ENCODE results near the gene DUSP15. TPM values are rescaled to one million over a fixed set of nuclear protein-coding genes. Genes with fewer than 3 reads are reported as not detected.

Gene DUSP15
- total RNA-seq, 1 experiment from 2014 or later = not detected

DNA sequence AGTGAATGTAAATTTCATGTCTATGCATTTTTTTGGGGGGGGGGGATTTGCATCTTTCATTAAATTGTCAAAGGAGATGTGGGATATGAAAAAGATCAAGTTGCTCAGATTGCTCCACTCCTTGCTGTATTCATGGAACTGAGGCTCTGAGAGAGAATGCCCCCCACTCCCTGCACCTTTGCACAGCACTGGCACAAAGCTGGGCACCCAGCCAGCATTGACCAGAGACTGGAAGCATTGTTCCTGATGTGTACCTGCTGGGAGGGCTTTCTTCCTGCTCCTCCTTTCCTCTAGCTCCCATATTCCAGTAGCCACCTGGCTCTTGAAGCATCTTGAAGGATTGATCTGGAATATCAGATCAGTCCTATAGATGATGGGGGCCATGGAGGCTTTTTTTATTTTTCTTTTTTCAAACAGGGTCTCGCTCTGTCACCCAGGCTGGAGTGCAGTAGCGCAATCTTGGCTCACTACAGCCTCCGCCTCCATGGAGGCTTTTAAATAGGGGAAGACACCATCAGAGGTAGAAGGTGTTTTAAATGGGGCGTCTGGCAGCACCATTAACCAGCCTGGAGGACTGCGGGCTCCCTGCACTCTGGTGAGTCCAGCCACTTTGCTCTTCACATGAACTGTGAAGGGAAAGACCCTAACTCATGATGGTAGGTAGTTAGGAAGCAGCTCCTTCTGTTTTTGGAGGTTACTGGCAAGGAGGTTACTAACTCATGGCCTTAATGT is 10.9 kb downstream of the DUSP15 start:
- BruUV-seq (replicated peaks) = no TSS peak
- POLR2A ChIA-PET = interaction anchor here (1.3 kb wide), 1 partner anchor 12 kb away, joined by 5 read pairs; no protein-coding TSS in a partner anchor
- Histone ChIP-seq H2AFZ (ENCODE audit: low read depth, low read length, poor library complexity, severe bottlenecking) (no peak overlapping the region), H3K36me3 (ENCODE audit: control insufficient read depth in 1 of 2, insufficient read depth in 2 of 2, low read length in 2 of 2) (no peaks in the 10 kb centered on the region), H3K9ac (ENCODE audit: low read length) (no peak overlapping the region), H3K9me2 (ENCODE audit: insufficient read depth) (no peaks in the 10 kb centered on the region), H4K20me1 (ENCODE audit: insufficient read depth) (no peaks in the 10 kb centered on the region), H3K9me3 (ENCODE audit: control insufficient read depth in 1 of 2, insufficient read depth in 1 of 2, low read depth in 1 of 2, low read length in 2 of 2) (no peaks in the 10 kb centered on the region), H3K4me3 (replicated peaks in 1 of 2; ENCODE audit: low read depth in 1 of 2, low read length in 2 of 2) (no peak overlapping the region), H3K4me1 (ENCODE audit: control insufficient read depth in 1 of 2, insufficient read depth in 2 of 2, low read length in 2 of 2) (peaks cover 15 to 20% of the 10 kb centered on the region in 2 experiments; a peak in 3 of 4 replicates), H3K27me3 (ENCODE audit: insufficient read depth, low read length) (no peaks in the 10 kb centered on the region; the same call in 1 of the 2 replicates), H3K4me2 (ENCODE audit: low read length) (no peak overlapping the region), H3K27ac (ENCODE audit: low read depth, low read length) (no peak overlapping the region), H3K79me2 (ENCODE audit: insufficient read depth, low read length) (no peaks in the 10 kb centered on the region)
- intact Hi-C loops (cut with micrococcal nuclease) = no loop called here
- no peak for TF ChIP-seq CTCF (IDR thresholded peaks at IDR 0.05 in 2 of 3, conservative IDR thresholded peaks at IDR 0.05 in 1 of 3; ENCODE audit: borderline replicate concordance in 1 of 3, insufficient read depth in 1 of 3, low read depth in 2 of 3, low read length in 2 of 3)
- no peak for TF ChIP-seq EGR1 (IDR thresholded peaks at IDR 0.05; ENCODE audit: low read depth)
- TF ChIP-seq, protein P1, sequence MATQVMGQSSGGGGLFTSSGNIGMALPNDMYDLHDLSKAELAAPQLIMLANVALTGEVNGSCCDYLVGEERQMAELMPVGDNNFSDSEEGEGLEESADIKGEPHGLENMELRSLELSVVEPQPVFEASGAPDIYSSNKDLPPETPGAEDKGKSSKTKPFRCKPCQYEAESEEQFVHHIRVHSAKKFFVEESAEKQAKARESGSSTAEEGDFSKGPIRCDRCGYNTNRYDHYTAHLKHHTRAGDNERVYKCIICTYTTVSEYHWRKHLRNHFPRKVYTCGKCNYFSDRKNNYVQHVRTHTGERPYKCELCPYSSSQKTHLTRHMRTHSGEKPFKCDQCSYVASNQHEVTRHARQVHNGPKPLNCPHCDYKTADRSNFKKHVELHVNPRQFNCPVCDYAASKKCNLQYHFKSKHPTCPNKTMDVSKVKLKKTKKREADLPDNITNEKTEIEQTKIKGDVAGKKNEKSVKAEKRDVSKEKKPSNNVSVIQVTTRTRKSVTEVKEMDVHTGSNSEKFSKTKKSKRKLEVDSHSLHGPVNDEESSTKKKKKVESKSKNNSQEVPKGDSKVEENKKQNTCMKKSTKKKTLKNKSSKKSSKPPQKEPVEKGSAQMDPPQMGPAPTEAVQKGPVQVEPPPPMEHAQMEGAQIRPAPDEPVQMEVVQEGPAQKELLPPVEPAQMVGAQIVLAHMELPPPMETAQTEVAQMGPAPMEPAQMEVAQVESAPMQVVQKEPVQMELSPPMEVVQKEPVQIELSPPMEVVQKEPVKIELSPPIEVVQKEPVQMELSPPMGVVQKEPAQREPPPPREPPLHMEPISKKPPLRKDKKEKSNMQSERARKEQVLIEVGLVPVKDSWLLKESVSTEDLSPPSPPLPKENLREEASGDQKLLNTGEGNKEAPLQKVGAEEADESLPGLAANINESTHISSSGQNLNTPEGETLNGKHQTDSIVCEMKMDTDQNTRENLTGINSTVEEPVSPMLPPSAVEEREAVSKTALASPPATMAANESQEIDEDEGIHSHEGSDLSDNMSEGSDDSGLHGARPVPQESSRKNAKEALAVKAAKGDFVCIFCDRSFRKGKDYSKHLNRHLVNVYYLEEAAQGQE (IDR thresholded peaks at IDR 0.05; ENCODE audit: low read depth) = no peak
- no peak for TF ChIP-seq ELF1 (IDR thresholded peaks at IDR 0.05; ENCODE audit: borderline replicate concordance, low read depth)
- no peak for TF ChIP-seq CEBPB (IDR thresholded peaks at IDR 0.05; ENCODE audit: low read depth)
- no peak for TF ChIP-seq SP1 (IDR thresholded peaks at IDR 0.05; ENCODE audit: low read depth)
- TF ChIP-seq RAD21 (IDR thresholded peaks at IDR 0.05; ENCODE audit: low read depth) = no peak
- TF ChIP-seq, protein P2, sequence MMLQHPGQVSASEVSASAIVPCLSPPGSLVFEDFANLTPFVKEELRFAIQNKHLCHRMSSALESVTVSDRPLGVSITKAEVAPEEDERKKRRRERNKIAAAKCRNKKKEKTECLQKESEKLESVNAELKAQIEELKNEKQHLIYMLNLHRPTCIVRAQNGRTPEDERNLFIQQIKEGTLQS (IDR thresholded peaks at IDR 0.05) = no peak
- TF ChIP-seq EZH2 (IDR thresholded peaks at IDR 0.05) = no peak
- TF ChIP-seq EZH2phosphoT487 (IDR thresholded peaks at IDR 0.05; ENCODE audit: borderline replicate concordance) = no peak
- no peak for TF ChIP-seq JUND (IDR thresholded peaks at IDR 0.05)
- no peak for TF ChIP-seq SRF (IDR thresholded peaks at IDR 0.05; ENCODE audit: low read depth)
- TF ChIP-seq CBX3 (IDR thresholded peaks at IDR 0.05; ENCODE audit: low read depth) = no peak
- TF ChIP-seq, protein P3, sequence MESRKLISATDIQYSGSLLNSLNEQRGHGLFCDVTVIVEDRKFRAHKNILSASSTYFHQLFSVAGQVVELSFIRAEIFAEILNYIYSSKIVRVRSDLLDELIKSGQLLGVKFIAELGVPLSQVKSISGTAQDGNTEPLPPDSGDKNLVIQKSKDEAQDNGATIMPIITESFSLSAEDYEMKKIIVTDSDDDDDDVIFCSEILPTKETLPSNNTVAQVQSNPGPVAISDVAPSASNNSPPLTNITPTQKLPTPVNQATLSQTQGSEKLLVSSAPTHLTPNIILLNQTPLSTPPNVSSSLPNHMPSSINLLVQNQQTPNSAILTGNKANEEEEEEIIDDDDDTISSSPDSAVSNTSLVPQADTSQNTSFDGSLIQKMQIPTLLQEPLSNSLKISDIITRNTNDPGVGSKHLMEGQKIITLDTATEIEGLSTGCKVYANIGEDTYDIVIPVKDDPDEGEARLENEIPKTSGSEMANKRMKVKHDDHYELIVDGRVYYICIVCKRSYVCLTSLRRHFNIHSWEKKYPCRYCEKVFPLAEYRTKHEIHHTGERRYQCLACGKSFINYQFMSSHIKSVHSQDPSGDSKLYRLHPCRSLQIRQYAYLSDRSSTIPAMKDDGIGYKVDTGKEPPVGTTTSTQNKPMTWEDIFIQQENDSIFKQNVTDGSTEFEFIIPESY (IDR thresholded peaks at IDR 0.05; ENCODE audit: extremely low read depth, insufficient replicate concordance, low read length) = no peak
- no peak for TF ChIP-seq ZFX (IDR thresholded peaks at IDR 0.05)
- CTCF ChIA-PET = interaction anchor here (0.8 to 2.0 kb wide), 5 partner anchors 13 to 172 kb away, joined by 3 to 9 read pairs (median 5); partner anchors contain the start of gene PDRG1
- no peak for DNase-seq (ENCODE audit: low read depth, low spot score)
- no peak for ATAC-seq
- RAD21 ChIA-PET (ENCODE audit: low non-redundant PET in 1 of 2, low total read pairs in 2 of 2, uncharacterized antibody in 2 of 2, unreplicated experiment in 2 of 2) = no interaction called here
